ENCODE measurements around the gene STX7. TPM values are rescaled to one million over a fixed set of nuclear protein-coding genes. Genes with fewer than 3 reads are reported as not detected.

Gene STX7
- polyA plus RNA-seq, 10 donors: 30.7 to 51.8 (median 37.0) TPM

DNA sequence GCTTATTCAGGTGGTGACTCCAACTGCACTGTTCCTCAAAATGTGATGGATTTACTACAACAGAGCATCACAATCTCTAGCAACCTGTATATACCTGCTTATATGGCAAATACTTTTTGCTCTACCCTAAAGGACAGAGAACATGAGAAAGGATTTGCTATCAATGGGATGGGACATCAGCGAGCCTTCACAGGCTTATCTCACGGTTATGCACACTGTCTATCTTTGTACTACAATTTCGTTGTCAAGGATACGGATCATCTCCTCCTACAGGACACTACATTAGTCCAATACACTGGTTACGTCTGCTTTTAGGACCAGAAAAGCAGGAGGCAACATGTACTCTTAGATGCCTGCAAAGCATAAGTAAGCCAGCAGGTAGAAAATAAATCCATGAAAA lies 34.2 kb downstream of the STX7 start:
- DNase-seq: no peak

DNA sequence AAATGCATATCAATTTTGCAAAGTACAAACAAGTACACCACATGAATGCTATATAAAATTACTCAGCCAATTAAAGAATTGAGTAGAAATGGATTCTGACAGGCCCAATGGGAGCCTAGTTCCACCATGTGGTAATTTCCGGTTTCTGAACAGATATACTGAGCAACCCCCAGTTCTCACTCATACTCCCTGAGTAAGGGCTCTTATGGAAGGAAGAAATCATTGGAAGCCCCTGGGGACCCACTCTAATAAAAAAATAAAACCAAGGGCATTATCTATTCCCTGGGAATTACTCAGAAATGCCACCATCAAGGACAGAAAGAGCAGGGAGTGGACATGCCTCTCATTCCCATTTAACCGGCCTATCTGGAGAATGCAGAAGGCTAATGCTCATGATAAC lies 34.6 kb downstream of the STX7 start:
- DNase-seq: no peak

DNA sequence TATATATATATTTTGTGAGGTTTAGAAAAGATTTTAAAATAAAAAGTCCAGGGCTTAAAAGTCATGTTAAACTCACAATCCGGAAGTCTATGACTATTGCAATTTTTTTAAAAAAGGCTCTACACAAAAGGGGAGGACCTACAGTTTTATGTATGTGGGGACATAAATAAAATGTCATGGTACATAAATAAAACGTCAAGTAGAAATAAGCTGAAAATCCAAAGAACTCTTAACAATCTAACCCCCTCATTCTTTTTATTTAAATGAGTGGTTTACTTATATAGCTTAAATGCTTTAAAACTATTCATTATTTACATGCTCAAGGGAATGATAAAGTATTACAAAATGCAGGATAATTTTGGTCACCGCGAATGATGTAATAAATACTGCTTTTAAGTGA lies 36.2 kb downstream of the STX7 start:
- DNase-seq: no peak

DNA sequence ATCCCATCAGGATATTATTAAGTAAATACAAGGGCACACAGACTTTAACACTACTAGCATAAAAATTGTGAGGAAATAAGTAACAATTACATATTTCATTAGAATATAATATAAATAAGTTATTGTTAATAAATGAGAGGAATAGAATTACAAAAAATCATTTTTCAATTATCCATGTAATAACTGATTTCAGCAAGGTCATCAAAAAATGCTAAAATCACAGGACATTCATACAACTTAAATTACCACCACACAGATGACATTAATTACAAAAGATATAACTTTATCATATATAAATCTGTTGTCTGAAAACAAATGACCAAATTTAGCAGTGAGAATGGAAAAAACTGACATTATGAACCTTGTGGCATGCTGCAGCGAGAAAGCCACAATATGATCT lies 37.0 kb downstream of the STX7 start:
- DNase-seq: no peak

DNA sequence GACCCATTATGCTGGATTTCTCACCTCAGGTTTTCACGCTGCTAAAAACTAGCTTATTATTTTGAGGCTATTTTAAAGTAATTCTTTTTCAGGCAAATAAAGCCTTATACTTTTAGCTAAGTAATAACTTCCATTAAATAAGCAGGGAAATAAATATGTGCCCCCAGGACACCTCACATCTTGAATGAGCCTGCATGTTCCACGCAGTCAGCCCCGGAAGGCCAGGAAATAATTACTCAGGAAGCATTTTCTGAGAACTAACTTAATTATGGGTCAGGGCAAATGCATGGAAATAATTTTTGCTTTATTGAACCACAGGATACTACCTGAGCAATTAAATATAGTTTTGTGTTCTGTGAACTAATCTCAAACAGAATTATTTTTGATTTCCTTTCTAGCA lies 41.1 kb downstream of the STX7 start:
- no peak for DNase-seq

DNA sequence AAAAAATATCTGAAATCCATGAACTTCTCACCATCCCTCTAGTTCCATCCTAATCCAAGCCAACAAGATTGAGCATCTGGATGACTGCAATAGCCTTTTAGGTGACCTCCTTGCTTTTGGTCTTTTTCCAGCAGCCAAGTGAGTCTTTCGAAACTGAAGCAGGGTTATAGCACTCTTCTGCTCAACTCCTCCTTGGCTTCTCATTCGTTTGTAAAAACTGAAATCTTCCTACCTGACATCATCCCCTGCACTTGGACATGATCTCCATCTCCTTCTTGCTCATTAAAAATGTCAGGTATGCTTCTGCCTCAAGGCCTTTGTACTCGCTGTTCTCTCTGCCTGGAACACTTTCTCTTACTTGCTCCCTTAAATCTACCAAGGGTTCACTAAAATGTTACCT lies 46.0 kb downstream of the STX7 start:
- DNase-seq: no peak

DNA sequence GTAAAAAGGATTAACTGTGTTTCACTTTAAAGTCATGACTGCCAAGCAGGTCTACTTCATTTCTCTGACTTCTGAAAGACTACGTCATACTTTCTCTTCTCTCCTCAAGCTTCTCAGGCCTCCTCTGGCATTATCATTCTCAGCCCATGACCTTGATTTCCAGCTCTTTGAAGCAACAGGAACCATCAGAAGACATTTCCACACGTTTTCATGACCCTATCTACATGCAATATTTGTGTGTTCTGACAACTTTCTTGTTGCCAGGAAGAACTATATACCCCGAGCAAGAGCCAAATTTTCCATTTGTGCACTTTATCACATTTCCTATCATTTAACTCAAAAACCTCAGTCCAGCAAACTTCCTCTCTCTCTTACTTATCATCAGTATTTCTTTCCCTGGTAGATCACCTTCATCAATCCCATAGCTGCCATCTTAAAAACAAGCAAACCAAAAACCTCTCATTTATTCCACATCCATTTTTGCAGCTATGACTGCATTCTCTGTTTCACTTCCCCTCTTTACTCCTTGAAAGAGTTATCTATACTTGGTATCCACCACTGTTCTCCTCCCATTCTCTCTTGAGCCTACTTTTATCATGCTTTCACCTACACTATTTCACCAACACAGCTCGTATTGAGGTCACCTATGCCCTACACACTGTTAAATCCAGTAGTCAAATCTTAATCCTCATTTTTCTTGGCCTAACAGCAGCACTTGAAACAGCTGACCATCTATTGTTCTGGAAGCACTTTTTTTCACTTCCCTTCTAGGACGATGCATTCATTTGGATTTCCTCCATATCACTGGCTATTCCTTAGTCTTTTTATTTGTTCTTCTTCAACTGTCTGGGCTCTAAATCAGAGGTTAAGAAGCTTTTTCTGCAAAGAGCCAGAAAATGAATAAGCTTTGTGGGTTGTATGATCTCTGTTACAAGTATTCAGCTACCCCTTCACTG lies 47.1 kb downstream of the STX7 start:
- DNase-seq: no peak

DNA sequence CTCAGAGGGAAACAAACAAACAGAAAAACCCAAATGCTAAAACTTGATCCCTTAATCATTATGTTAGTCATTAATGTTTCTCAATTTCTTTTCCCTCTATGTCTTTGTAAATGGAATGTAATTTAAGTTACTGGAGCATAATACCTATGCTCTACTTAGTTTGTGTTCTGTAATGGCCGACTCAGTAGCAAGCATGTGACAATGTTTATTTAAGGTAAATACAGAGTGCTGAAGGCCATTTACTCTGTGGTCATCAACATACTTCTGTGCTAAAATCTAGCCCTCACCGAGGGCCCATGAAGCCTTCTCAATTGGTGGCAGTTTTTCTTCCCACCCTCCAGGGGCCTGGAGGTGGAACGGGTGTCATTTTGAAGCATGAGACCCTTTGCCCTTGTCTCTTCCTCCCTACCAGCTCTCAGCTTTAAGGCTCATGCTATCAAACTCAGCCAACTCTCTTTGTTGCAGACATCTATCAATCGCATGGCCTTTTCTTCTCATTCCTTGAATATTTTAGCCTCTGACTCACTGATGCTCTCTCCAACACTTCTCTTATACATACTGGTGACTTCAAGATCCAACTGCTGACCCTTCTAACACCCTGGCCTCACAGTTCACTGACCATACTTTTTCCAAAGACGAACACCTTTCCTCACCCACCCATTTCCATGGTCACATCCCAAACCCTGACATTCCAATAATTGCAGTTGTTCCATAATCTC lies 48.2 kb downstream of the STX7 start:
- no peak for DNase-seq

DNA sequence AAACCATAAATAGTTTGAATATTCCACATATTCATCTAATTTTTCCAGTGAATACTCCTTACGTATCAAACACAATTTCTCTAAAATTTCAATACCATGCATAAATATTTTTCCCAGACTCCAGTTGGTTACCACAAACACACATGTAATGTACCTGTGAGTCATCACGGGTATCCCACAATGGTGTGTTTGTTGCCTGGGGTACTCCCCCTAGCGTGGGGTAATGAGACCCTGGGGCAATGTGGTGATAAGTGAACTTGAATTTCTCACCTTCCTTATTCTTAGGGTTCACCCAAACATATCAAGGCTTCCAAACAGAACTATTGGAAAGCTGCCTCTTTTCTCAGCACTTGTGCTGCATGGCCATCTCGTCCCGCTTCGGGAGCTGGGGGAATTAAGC lies 51.0 kb downstream of the STX7 start:
- no peak for DNase-seq

GRCh38 chr6:132459605-132459952 lies 53.3 kb downstream of the STX7 start:
- DNase-seq: no peak

- DNase-seq: no peak
These were observed 53.9 kb downstream of the STX7 start for GRCh38 chr6:132458887-132459604.

- peak in 2 of 3 donors; percentile 21 to 50 for DNase-seq
These were observed 56.2 kb downstream of the STX7 start for GRCh38 chr6:132456700-132457143.

DNA sequence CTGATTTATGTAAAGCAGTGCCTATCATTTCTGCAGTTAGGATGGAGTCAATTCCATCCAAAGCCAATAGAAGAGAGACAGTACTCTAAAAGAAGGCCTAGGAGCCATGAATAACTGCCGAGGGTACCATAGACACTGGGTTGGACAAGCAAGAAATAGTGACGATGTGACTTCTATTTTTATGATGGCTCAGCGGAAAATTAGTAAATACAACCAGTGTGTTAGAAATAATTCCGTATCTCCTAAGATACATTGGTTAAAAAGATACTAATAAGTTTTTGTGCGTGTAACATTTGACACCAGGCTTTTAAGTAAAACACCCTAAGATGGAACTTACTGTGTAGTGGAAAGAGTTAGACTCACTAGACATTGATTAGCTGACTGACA lies 66.1 kb downstream of the STX7 start:
- DNase-seq: no peak

GRCh38 chr6:132446141-132446854 lies 66.6 kb downstream of the STX7 start:
- DNase-seq: no peak

DNA sequence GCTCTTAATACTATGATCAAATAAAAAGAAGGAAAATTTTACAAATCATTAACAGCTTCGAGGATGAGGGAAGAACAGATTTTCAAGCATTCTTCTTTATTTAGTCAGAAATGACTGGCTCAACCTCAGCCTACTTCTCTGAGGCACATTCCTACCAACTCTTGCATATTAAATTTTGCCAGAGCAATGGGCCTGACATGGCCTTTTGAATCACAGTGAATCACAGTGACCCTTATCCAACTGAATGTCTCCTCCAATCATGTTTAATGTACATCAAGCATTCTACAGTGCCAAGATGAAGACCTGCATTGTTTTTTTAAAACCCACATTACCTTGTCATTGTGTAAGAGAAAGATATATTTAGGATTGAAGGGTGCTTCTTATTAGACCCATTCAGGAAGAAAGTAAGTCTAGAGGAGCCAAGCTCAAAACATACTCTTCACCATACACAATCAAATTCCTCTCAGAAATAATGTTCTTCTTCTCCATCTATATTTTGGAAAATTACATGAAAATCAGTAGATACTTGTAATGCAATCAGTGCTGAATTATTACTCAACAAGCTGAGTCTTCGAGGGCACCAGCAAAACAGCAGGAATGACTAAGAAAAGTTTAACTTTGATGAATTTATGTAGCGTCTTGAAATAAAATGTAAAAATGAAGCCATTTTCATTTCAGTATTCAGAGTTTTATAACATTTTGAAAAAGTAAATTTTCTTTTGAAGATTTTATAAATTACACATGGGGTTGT lies 67.5 kb downstream of the STX7 start:
- peak in 1 of 3 donors; percentile 73 for DNase-seq

- peak in 1 of 3 donors; percentile 33 for DNase-seq
These were observed 69.7 kb downstream of the STX7 start for GRCh38 chr6:132443206-132443605.

GRCh38 chr6:132430110-132430509 lies 82.8 kb downstream of the STX7 start:
- DNase-seq: no peak

DNA sequence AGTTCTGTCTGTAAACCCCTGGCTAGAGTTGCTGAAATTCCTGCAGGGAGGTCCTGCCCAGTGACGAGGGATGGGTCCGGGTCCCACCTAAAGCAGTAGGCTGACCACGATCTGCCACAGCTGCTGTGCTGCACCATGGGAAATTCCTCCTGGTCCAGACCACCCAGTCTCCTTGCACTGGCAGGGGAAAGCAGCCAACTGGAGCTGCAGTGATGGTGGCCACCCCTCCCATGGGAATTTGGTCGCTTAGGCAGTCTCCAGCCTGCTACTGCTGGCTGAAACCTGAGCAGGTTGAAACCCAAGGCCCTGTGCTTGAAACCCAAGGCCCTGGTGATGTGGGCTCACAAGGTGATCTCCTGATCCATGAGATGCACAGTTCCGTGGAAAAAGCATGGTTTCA lies 87.7 kb downstream of the STX7 start:
- no peak for DNase-seq

DNA sequence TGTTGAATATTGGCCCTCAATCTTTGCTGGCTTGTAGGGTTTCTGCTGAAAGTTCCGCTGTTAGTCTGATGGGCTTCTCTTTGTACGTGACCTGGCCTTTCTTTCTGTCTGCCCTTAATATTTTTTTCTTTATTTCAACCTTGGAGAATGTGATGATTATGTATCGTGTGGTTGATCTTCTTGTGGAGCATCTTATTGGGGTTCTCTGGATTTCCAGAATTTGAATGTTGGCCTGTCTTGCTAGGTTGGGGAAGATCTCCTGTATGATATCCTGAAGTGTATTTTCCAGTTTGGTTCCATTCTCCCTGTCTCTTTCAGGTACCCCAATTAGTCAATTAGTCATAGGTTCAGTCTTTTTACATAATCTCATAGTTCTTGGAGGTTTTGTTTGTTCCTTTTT lies 89.1 kb downstream of the STX7 start:
- DNase-seq: no peak

- DNase-seq: no peak
These were observed 94.5 kb downstream of the STX7 start for GRCh38 chr6:132418235-132418965.

Data from muscle of back (tissue), 11 donors.